ENCODE data around the gene CDSN.

The CDSN gene

GRCh38 chr6:31144296-31144969 is 24.2 kb upstream of the CDSN start:
- peak in 1 of 2 experiments; percentile 3 for DNase-seq

- no peak for DNase-seq
Measured at GRCh38 chr6:31143148-31143547, 22.9 kb upstream of the CDSN start.

GRCh38 chr6:31142361-31142761 is 22.1 kb upstream of the CDSN start:
- peak; percentile 19 to 58 for DNase-seq

GRCh38 chr6:31140643-31141042 is 20.4 kb upstream of the CDSN start:
- no peak for DNase-seq

- DNase-seq: no peak
Measured at GRCh38 chr6:31139599-31139998, 19.4 kb upstream of the CDSN start.

- DNase-seq: no peak
Measured at GRCh38 chr6:31138982-31139381, 18.7 kb upstream of the CDSN start, which contains the start of gene PSORS1C2. Gene PSORS1C2 (minus strand): TSS chr6:31139066. CDS start chr6:31139026, 40 bp downstream.

- no peak for DNase-seq
Measured at GRCh38 chr6:31135710-31136109, 15.5 kb upstream of the CDSN start.

- DNase-seq: no peak
Measured at GRCh38 chr6:31132806-31133205, 12.6 kb upstream of the CDSN start.

GRCh38 chr6:31131595-31131994 is 11.3 kb upstream of the CDSN start:
- no peak for DNase-seq

- DNase-seq: no peak
Measured at GRCh38 chr6:31130751-31131150, 10.5 kb upstream of the CDSN start.

- no peak for DNase-seq
Measured at GRCh38 chr6:31129130-31129529, 8.9 kb upstream of the CDSN start.

- DNase-seq: peak in 1 of 2 experiments; percentile 53
Measured at GRCh38 chr6:31128093-31128676, 7.9 kb upstream of the CDSN start.

GRCh38 chr6:31126396-31127175 is 6.3 kb upstream of the CDSN start:
- no peak for DNase-seq

- DNase-seq: no peak
Measured at GRCh38 chr6:31125586-31126363, 5.5 kb upstream of the CDSN start.

GRCh38 chr6:31125162-31125561 is 4.9 kb upstream of the CDSN start:
- DNase-seq: no peak

GRCh38 chr6:31122791-31123706 is 2.8 kb upstream of the CDSN start:
- DNase-seq: no peak

GRCh38 chr6:31121131-31121790 is 1.0 kb upstream of the CDSN start:
- no peak for DNase-seq

GRCh38 chr6:31118178-31118577 is 2.1 kb downstream of the CDSN start:
- no peak for DNase-seq

GRCh38 chr6:31116661-31117385 is 3.4 kb downstream of the CDSN start:
- no peak for DNase-seq

- no peak for DNase-seq
Measured at GRCh38 chr6:31115941-31116560, 4.2 kb downstream of the CDSN start.

Measured in NCI-H524 (cell line).